HCT116 (cell line): ENCODE measurements around the gene ANGEL1. TPM values are rescaled to one million over a fixed set of nuclear protein-coding genes. Genes with fewer than 3 reads are reported as not detected.

ENCODE experiments used
- ATAC-seq: fragments of 200-7000 bp; cut with Tn5 transposase; 2 replicates; pipeline ENCODE4 v1.9.1; 2020; ENCODE audit warnings: mild to moderate bottlenecking, moderate library complexity
- BruUV-seq: library from RNA; stranded (reverse); fragments of 400-500 nt; replicated peaks from 2 replicates; lab custom pipeline; 2021; lab: Mats Ljungman, UMichigan
- CTCF ChIA-PET: fragments of 300-600 bp; sonication (Branson Sonifier 250); formaldehyde crosslinking; loops from one replicate; lab custom pipeline; 2021; ENCODE audit warnings: antibody characterized with exemption; lab: Charles Lee
- POLR2A ChIA-PET: fragments of 300-600, 350-600 bp; sonication (Branson Sonifier 250); formaldehyde crosslinking; loops from one replicate; lab custom pipeline; 2021; ENCODE audit warnings: antibody characterized with exemption; lab: Charles Lee
- RAD21 ChIA-PET, 2 experiments: fragments of 300-600 bp; sonication (Branson Sonifier 250); formaldehyde crosslinking; loops; one replicate each; lab custom pipeline; 2023; ENCODE audit warnings: low total read pairs in 2 of 2; ENCODE audit not compliant: uncharacterized antibody in 2 of 2, unreplicated experiment in 2 of 2, low non-redundant PET in 1 of 2; lab: Charles Lee
- DNase-seq: peaks from one replicate; pipeline ENCODE4 v3.0.0-alpha.2; 2010; ENCODE audit warnings: low read depth, low spot score
- H2AFZ ChIP-seq: fragments of 200-600 bp; shearing (Covaris generic), sonication (generic); 2 replicates; pipeline ENCODE4 v1.6.1; 2017; ENCODE audit warnings: low read depth, mixed run types, mixed read lengths, antibody characterized with exemption, low read length; ENCODE audit not compliant: poor library complexity, severe bottlenecking
- H3K27ac ChIP-seq: 2 replicates; pipeline ENCODE4 v1.5.1; 2012; ENCODE audit warnings: low read depth, low read length
- H3K27me3 ChIP-seq: fragments of 200-600 bp; sonication (generic); 2 replicates; pipeline ENCODE4 v1.6.1; 2016; ENCODE audit warnings: mixed run types, low read length, mixed read lengths; ENCODE audit not compliant: insufficient read depth
- H3K36me3 ChIP-seq, 2 experiments: fragments of 200-500 bp in 1 of 2; fragments of 200-600 bp in 1 of 2; sonication (Bioruptor generic) in 1 of 2; sonication (generic) in 1 of 2; 2 replicates each; pipeline versions ENCODE4 v1.5.1 to v1.6.1; 2014 to 2016; ENCODE audit warnings: low read length in 2 of 2, inconsistent platforms in 1 of 2, mixed read lengths in 1 of 2, mixed run types in 1 of 2; ENCODE audit not compliant: insufficient read depth in 2 of 2, control insufficient read depth in 1 of 2
- H3K4me1 ChIP-seq, 2 experiments: fragments of 200-600 bp in 1 of 2; sonication (generic) in 1 of 2; 2 replicates each; pipeline versions ENCODE4 v1.5.1 to v1.6.1; 2012 to 2017; ENCODE audit warnings: low read length in 2 of 2, inconsistent platforms in 1 of 2, mild to moderate bottlenecking in 1 of 2, mixed read lengths in 1 of 2, mixed run types in 1 of 2, moderate library complexity in 1 of 2; ENCODE audit not compliant: insufficient read depth in 2 of 2, control insufficient read depth in 1 of 2
- H3K4me2 ChIP-seq: fragments of 200-600 bp; sonication (generic); 2 replicates; pipeline ENCODE4 v1.6.1; 2017; ENCODE audit warnings: mixed run types, low read length, mixed read lengths
- H3K4me3 ChIP-seq, 2 experiments: fragments of 200-600 bp in 1 of 2; sonication (generic) in 1 of 2; replicated peaks in 1 of 2; 2 replicates each; pipeline ENCODE4 v1.5.1; 2011 to 2016; ENCODE audit warnings: low read length in 2 of 2, control low read depth in 1 of 2, low read depth in 1 of 2, mild to moderate bottlenecking in 1 of 2, mixed read lengths in 1 of 2, mixed run types in 1 of 2
- H3K79me2 ChIP-seq: fragments of 200-600 bp; sonication (generic); 2 replicates; pipeline ENCODE4 v1.6.1; 2017; ENCODE audit warnings: mild to moderate bottlenecking, mixed run types, low read length, moderate library complexity, mixed read lengths; ENCODE audit not compliant: insufficient read depth
- H3K9ac ChIP-seq: fragments of 200-600 bp; sonication (generic); 2 replicates; pipeline ENCODE4 v1.6.1; 2016; ENCODE audit warnings: low read length, mixed read lengths
- H3K9me2 ChIP-seq: fragments of 200-600 bp; sonication (generic), shearing (Covaris generic); 2 replicates; pipeline ENCODE4 v1.6.1; 2017; ENCODE audit warnings: mixed run types, mild to moderate bottlenecking, moderate library complexity; ENCODE audit not compliant: insufficient read depth
- H3K9me3 ChIP-seq, 2 experiments: fragments of 200-500 bp in 1 of 2; fragments of 200-600 bp in 1 of 2; sonication (Bioruptor generic) in 1 of 2; sonication (generic) in 1 of 2; 2 replicates each; pipeline ENCODE4 v1.6.1; 2014 to 2017; ENCODE audit warnings: low read length in 2 of 2, mixed read lengths in 2 of 2, inconsistent platforms in 1 of 2, low read depth in 1 of 2, mild to moderate bottlenecking in 1 of 2, mixed run types in 1 of 2, moderate library complexity in 1 of 2; ENCODE audit not compliant: control insufficient read depth in 1 of 2, insufficient read depth in 1 of 2
- H4K20me1 ChIP-seq: fragments of 200-600 bp; sonication (generic), shearing (Covaris generic); 2 replicates; pipeline ENCODE4 v1.6.1; 2017; ENCODE audit warnings: mixed run types, mild to moderate bottlenecking, moderate library complexity; ENCODE audit not compliant: insufficient read depth
- REST ChIP-seq: IDR thresholded peaks from 2 replicates; pipeline ENCODE4 v1.6.1; 2012; ENCODE audit warnings: low read depth
- intact Hi-C: fragments of 100-400 bp; cut with micrococcal nuclease; formaldehyde crosslinking; loops from 2 replicates; pipeline ENCODE4 v1.10.0; 2022
- total RNA-seq: library from RNA; stranded (reverse); gene quantifications from one replicate; pipeline ENCODE4 v1.2.1, GENCODE V29; 2021; ENCODE audit not compliant: unreplicated experiment

Gene ANGEL1
- total RNA-seq, 1 experiment from 2014 or later: 20.6 TPM

GRCh38 chr14:76770521-76771436 lies 41.9 kb downstream of the ANGEL1 start:
- H3K27me3 ChIP-seq: no peaks in the 10 kb centered on the region
- no peak overlapping the region for H3K4me2 ChIP-seq
- H3K36me3 ChIP-seq: no peaks in the 10 kb centered on the region
- POLR2A ChIA-PET: no interaction called here
- no TSS peak for BruUV-seq
- no peak overlapping the region for H3K27ac ChIP-seq
- no peak overlapping the region for H3K9ac ChIP-seq
- no peak overlapping the region for H3K4me3 ChIP-seq
- RAD21 ChIA-PET: no interaction called here
- H3K4me1 ChIP-seq: peaks cover 15 to 18% of the 10 kb centered on the region in 2 experiments
- no peaks in the 10 kb centered on the region for H3K9me2 ChIP-seq
- no peaks in the 10 kb centered on the region for H3K9me3 ChIP-seq
- intact Hi-C loops: no loop called here
- DNase-seq (no peak), ATAC-seq (no peak)
- H4K20me1 ChIP-seq: no peaks in the 10 kb centered on the region
- no peak for TF ChIP-seq REST
- CTCF ChIA-PET: interaction anchor here (0.9 to 3.3 kb wide), 2 partner anchors 14 to 61 kb away, joined by 3 to 12 read pairs; no protein-coding TSS in a partner anchor
- H2AFZ ChIP-seq: no peak overlapping the region
- no peaks in the 10 kb centered on the region for H3K79me2 ChIP-seq
